ENCODE data around the gene CLCNKA. TPM values are rescaled to one million over a fixed set of nuclear protein-coding genes. Genes with fewer than 3 reads are reported as not detected.
A peak's percentile ranks its signal among the peaks of the same experiment; 100 is the strongest.

The CLCNKA gene
- total and polyA plus RNA-seq, 2 of the 8 experiments (the other 6 are each of a cell fraction or from before 2014, with no cell fraction given): 0.95 to 2.0 TPM

DNA sequence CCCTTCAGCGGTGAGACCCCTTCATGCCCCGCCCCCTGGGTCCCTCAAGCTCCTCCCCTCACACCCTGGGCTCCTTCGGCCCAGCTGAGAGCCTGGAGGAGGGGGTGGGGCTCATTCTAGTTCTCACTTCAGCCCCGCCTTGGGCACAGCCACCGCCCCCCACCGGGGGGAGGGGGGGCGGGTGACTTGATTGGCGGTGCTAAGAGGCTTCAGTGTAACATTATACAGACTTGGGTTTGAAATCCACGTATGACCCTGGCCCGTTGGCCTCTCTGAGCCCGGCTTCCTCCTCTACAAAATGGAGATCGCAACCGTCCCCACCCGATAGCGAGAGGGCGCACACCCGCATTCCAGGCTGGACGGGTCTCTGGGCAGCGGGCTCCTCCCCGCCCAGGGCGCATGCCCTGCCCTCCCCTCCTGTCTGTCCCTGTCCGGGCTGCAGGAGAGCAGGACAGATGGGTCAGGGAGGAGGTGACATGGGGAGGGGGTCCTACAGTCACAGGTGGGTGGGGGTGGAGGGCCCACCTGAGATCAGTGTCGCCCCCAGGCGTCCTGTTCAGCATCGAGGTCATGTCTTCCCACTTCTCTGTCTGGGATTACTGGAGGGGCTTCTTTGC lies 26.8 kb downstream of the CLCNKA start (continued):
- TF ChIP-seq, protein P1, sequence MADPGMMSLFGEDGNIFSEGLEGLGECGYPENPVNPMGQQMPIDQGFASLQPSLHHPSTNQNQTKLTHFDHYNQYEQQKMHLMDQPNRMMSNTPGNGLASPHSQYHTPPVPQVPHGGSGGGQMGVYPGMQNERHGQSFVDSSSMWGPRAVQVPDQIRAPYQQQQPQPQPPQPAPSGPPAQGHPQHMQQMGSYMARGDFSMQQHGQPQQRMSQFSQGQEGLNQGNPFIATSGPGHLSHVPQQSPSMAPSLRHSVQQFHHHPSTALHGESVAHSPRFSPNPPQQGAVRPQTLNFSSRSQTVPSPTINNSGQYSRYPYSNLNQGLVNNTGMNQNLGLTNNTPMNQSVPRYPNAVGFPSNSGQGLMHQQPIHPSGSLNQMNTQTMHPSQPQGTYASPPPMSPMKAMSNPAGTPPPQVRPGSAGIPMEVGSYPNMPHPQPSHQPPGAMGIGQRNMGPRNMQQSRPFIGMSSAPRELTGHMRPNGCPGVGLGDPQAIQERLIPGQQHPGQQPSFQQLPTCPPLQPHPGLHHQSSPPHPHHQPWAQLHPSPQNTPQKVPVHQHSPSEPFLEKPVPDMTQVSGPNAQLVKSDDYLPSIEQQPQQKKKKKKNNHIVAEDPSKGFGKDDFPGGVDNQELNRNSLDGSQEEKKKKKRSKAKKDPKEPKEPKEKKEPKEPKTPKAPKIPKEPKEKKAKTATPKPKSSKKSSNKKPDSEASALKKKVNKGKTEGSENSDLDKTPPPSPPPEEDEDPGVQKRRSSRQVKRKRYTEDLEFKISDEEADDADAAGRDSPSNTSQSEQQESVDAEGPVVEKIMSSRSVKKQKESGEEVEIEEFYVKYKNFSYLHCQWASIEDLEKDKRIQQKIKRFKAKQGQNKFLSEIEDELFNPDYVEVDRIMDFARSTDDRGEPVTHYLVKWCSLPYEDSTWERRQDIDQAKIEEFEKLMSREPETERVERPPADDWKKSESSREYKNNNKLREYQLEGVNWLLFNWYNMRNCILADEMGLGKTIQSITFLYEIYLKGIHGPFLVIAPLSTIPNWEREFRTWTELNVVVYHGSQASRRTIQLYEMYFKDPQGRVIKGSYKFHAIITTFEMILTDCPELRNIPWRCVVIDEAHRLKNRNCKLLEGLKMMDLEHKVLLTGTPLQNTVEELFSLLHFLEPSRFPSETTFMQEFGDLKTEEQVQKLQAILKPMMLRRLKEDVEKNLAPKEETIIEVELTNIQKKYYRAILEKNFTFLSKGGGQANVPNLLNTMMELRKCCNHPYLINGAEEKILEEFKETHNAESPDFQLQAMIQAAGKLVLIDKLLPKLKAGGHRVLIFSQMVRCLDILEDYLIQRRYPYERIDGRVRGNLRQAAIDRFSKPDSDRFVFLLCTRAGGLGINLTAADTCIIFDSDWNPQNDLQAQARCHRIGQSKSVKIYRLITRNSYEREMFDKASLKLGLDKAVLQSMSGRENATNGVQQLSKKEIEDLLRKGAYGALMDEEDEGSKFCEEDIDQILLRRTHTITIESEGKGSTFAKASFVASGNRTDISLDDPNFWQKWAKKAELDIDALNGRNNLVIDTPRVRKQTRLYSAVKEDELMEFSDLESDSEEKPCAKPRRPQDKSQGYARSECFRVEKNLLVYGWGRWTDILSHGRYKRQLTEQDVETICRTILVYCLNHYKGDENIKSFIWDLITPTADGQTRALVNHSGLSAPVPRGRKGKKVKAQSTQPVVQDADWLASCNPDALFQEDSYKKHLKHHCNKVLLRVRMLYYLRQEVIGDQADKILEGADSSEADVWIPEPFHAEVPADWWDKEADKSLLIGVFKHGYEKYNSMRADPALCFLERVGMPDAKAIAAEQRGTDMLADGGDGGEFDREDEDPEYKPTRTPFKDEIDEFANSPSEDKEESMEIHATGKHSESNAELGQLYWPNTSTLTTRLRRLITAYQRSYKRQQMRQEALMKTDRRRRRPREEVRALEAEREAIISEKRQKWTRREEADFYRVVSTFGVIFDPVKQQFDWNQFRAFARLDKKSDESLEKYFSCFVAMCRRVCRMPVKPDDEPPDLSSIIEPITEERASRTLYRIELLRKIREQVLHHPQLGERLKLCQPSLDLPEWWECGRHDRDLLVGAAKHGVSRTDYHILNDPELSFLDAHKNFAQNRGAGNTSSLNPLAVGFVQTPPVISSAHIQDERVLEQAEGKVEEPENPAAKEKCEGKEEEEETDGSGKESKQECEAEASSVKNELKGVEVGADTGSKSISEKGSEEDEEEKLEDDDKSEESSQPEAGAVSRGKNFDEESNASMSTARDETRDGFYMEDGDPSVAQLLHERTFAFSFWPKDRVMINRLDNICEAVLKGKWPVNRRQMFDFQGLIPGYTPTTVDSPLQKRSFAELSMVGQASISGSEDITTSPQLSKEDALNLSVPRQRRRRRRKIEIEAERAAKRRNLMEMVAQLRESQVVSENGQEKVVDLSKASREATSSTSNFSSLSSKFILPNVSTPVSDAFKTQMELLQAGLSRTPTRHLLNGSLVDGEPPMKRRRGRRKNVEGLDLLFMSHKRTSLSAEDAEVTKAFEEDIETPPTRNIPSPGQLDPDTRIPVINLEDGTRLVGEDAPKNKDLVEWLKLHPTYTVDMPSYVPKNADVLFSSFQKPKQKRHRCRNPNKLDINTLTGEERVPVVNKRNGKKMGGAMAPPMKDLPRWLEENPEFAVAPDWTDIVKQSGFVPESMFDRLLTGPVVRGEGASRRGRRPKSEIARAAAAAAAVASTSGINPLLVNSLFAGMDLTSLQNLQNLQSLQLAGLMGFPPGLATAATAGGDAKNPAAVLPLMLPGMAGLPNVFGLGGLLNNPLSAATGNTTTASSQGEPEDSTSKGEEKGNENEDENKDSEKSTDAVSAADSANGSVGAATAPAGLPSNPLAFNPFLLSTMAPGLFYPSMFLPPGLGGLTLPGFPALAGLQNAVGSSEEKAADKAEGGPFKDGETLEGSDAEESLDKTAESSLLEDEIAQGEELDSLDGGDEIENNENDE (IDR thresholded peaks at IDR 0.05; ENCODE audit: insufficient replicate concordance, low read length): no peak
- TF ChIP-seq, protein P2, sequence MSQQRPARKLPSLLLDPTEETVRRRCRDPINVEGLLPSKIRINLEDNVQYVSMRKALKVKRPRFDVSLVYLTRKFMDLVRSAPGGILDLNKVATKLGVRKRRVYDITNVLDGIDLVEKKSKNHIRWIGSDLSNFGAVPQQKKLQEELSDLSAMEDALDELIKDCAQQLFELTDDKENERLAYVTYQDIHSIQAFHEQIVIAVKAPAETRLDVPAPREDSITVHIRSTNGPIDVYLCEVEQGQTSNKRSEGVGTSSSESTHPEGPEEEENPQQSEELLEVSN (IDR thresholded peaks at IDR 0.05): no peak
- TF ChIP-seq, protein P3, sequence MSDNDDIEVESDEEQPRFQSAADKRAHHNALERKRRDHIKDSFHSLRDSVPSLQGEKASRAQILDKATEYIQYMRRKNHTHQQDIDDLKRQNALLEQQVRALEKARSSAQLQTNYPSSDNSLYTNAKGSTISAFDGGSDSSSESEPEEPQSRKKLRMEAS (IDR thresholded peaks at IDR 0.05): no peak
- peak; percentile 95 for TF ChIP-seq TEAD4 (IDR thresholded peaks at IDR 0.05; ENCODE audit: low read depth, low read length)
- TF ChIP-seq KDM5A (IDR thresholded peaks at IDR 0.05; ENCODE audit: low read length): no peak
- TF ChIP-seq SP4 (IDR thresholded peaks at IDR 0.05; ENCODE audit: low read length): no peak
- no peak for TF ChIP-seq SIRT6 (IDR thresholded peaks at IDR 0.05; ENCODE audit: low read length)
- no peak for TF ChIP-seq EP300 (IDR thresholded peaks at IDR 0.05; ENCODE audit: borderline replicate concordance in 1 of 2, low read depth in 2 of 2, low read length in 2 of 2)
- TF ChIP-seq CTBP2 (IDR thresholded peaks at IDR 0.05; ENCODE audit: borderline replicate concordance, insufficient read depth, insufficient read length, low read length): no peak
- TF ChIP-seq CHD1 (IDR thresholded peaks at IDR 0.05; ENCODE audit: low read depth, low read length): no peak
